H9 (cell line): ENCODE data around the gene VSIG8. TPM values are rescaled to one million over a fixed set of nuclear protein-coding genes. Genes with fewer than 3 reads are reported as not detected.

Source experiments
- DNase-seq: peaks from one replicate; pipeline ENCODE4 v3.0.0-alpha.2; 2017
- H2AFZ ChIP-seq: one replicate; pipeline ENCODE4 v1.6.1; 2013; ENCODE audit warnings: mild to moderate bottlenecking, low read length, control low read depth, moderate library complexity
- H2AK5ac ChIP-seq: 2 replicates; pipeline ENCODE4 v1.6.1; 2013; ENCODE audit warnings: low read length, control low read depth, mixed read lengths; ENCODE audit not compliant: insufficient read length
- H2BK120ac ChIP-seq: one replicate; pipeline ENCODE4 v1.6.1; 2013; ENCODE audit warnings: low read depth, mild to moderate bottlenecking, low read length, control low read depth, inconsistent platforms; ENCODE audit not compliant: poor library complexity, severe bottlenecking
- H2BK12ac ChIP-seq: 2 replicates; pipeline ENCODE4 v1.6.1; 2013; ENCODE audit warnings: low read length, control low read depth, mixed read lengths, low read depth; ENCODE audit not compliant: insufficient read length
- H2BK15ac ChIP-seq: 2 replicates; pipeline ENCODE4 v1.6.1; 2013; ENCODE audit warnings: low read depth, low read length, control low read depth
- H2BK20ac ChIP-seq: one replicate; pipeline ENCODE4 v1.6.1; 2013; ENCODE audit warnings: low read depth, mild to moderate bottlenecking, low read length, control low read depth, inconsistent platforms; ENCODE audit not compliant: poor library complexity, severe bottlenecking
- H2BK5ac ChIP-seq: 2 replicates; pipeline ENCODE4 v1.6.1; 2013; ENCODE audit warnings: low read length, control low read depth, mixed read lengths; ENCODE audit not compliant: insufficient read length
- H3K14ac ChIP-seq: 2 replicates; pipeline ENCODE4 v1.6.1; 2013; ENCODE audit warnings: low read length, control low read depth; ENCODE audit not compliant: insufficient read depth
- H3K18ac ChIP-seq: 2 replicates; pipeline ENCODE4 v1.6.1; 2013; ENCODE audit warnings: low read depth, mild to moderate bottlenecking, mixed read lengths, low read length, control low read depth; ENCODE audit not compliant: insufficient read length
- H3K23ac ChIP-seq: 2 replicates; pipeline ENCODE4 v1.6.1; 2013; ENCODE audit warnings: low read length, control low read depth, mixed read lengths, low read depth; ENCODE audit not compliant: insufficient read length
- H3K23me2 ChIP-seq: 2 replicates; pipeline ENCODE4 v1.6.1; 2013; ENCODE audit warnings: low read depth, mild to moderate bottlenecking, mixed read lengths, low read length, control low read depth; ENCODE audit not compliant: insufficient read length, poor library complexity, severe bottlenecking
- H3K27ac ChIP-seq: 2 replicates; pipeline ENCODE4 v1.5.1; 2013; ENCODE audit warnings: low read length, control low read depth, mixed read lengths, low read depth; ENCODE audit not compliant: insufficient read length
- H3K27me3 ChIP-seq: 2 replicates; pipeline ENCODE4 v1.6.1; 2013; ENCODE audit warnings: low read length, control low read depth, inconsistent platforms; ENCODE audit not compliant: insufficient read depth
- H3K4ac ChIP-seq: 2 replicates; pipeline ENCODE4 v1.6.1; 2013; ENCODE audit warnings: low read depth, mild to moderate bottlenecking, control low read depth, inconsistent platforms, low read length, moderate library complexity
- H3K4me1 ChIP-seq: 2 replicates; pipeline ENCODE4 v1.6.1; 2013; ENCODE audit warnings: low read length, control low read depth, inconsistent platforms; ENCODE audit not compliant: insufficient read depth
- H3K4me2 ChIP-seq: 2 replicates; pipeline ENCODE4 v1.6.1; 2013; ENCODE audit warnings: low read length, control low read depth, mixed read lengths; ENCODE audit not compliant: insufficient read length, insufficient read depth
- H3K56ac ChIP-seq: 2 replicates; pipeline ENCODE4 v1.6.1; 2013; ENCODE audit warnings: low read depth, mild to moderate bottlenecking, mixed read lengths, low read length, control low read depth; ENCODE audit not compliant: insufficient read length
- H3K79me1 ChIP-seq: 2 replicates; pipeline ENCODE4 v1.6.1; 2013; ENCODE audit warnings: low read depth, mild to moderate bottlenecking, moderate library complexity, low read length, control low read depth, inconsistent platforms; ENCODE audit not compliant: insufficient read depth, poor library complexity, severe bottlenecking
- H3K79me2 ChIP-seq: 2 replicates; pipeline ENCODE4 v1.6.1; 2013; ENCODE audit warnings: low read length, control low read depth, inconsistent platforms; ENCODE audit not compliant: insufficient read depth
- H3K9ac ChIP-seq: 2 replicates; pipeline ENCODE4 v1.6.1; 2013; ENCODE audit warnings: low read length, control low read depth, mixed read lengths; ENCODE audit not compliant: insufficient read length; ENCODE audit errors: extremely low read depth
- H3K9me3 ChIP-seq: one replicate; pipeline ENCODE4 v1.6.1; 2013; ENCODE audit warnings: low read depth, low read length, inconsistent platforms; ENCODE audit not compliant: control insufficient read depth
- H3T11ph ChIP-seq: one replicate; pipeline ENCODE4 v1.6.1; 2013; ENCODE audit warnings: mild to moderate bottlenecking, low read length, control low read depth, inconsistent platforms
- H4K20me1 ChIP-seq: one replicate; pipeline ENCODE4 v1.6.1; 2013; ENCODE audit not compliant: control insufficient read depth, insufficient read length, insufficient read depth
- H4K5ac ChIP-seq: 2 replicates; pipeline ENCODE4 v1.6.1; 2013; ENCODE audit warnings: low read depth, mild to moderate bottlenecking, mixed read lengths, low read length, control low read depth; ENCODE audit not compliant: insufficient read length
- H4K8ac ChIP-seq: replicated peaks from 2 replicates; pipeline ENCODE4 v1.6.1; 2013; ENCODE audit warnings: low read length, control low read depth, mixed read lengths, low read depth; ENCODE audit not compliant: insufficient read length
- H4K91ac ChIP-seq: 2 replicates; pipeline ENCODE4 v1.6.1; 2013; ENCODE audit warnings: low read depth, mild to moderate bottlenecking, moderate library complexity, mixed read lengths, low read length, control low read depth; ENCODE audit not compliant: insufficient read length
- H3K27ac Mint-ChIP-seq, 3 experiments: 2 replicates in 2 of 3; 3 replicates in 1 of 3; pipeline ENCODE4 v1.8.0; 2020 to 2021; ENCODE audit warnings: mixed read lengths in 3 of 3, mild to moderate bottlenecking in 1 of 3, moderate library complexity in 1 of 3
- H3K27me3 Mint-ChIP-seq: 2 replicates; pipeline ENCODE4 v1.8.0; 2021; ENCODE audit warnings: low read depth, mild to moderate bottlenecking, moderate library complexity, mixed read lengths
- H3K36me3 Mint-ChIP-seq, 3 experiments: 2 replicates in 2 of 3; 3 replicates in 1 of 3; pipeline ENCODE4 v1.8.0; 2020 to 2021; ENCODE audit warnings: low read depth in 3 of 3, mixed read lengths in 3 of 3; ENCODE audit not compliant: insufficient read depth in 1 of 3
- H3K4me1 Mint-ChIP-seq, 2 experiments: 2 replicates each; pipeline ENCODE4 v1.8.0; 2020; ENCODE audit warnings: mixed read lengths in 2 of 2
- H3K4me3 Mint-ChIP-seq, 2 experiments: 2 replicates in 1 of 2; 3 replicates in 1 of 2; pipeline ENCODE4 v1.8.0; 2020 to 2021; ENCODE audit warnings: mild to moderate bottlenecking in 2 of 2, mixed read lengths in 2 of 2, moderate library complexity in 1 of 2
- H3K9me3 Mint-ChIP-seq, 2 experiments: 2 replicates in 1 of 2; 3 replicates in 1 of 2; pipeline ENCODE4 v1.8.0; 2020; ENCODE audit warnings: mild to moderate bottlenecking in 2 of 2, mixed read lengths in 2 of 2, moderate library complexity in 1 of 2
- WGBS: extraction: QIAGEN DNeasy Blood & Tissue Kit; methylation state at CpG from one replicate; pipeline ENCODE4 v1.1.7; 2013; ENCODE audit warnings: missing lambda C conversion rate, low lambda C conversion rate, mixed read lengths; ENCODE audit not compliant: insufficient read length; ENCODE audit errors: extremely low coverage; 5-methylcytosine and 5-hydroxymethylcytosine counted together
- total RNA-seq: library from RNA; stranded (reverse); gene quantifications from 2 replicates; pipeline ENCODE4 v1.2.1, GENCODE V29; 2021
- TF ChIP-seq, protein P1 (sequence below): fragments of 200-600 bp; sonication (generic); conservative IDR thresholded peaks from 3 replicates; pipeline ENCODE4 v1.8.0; 2021; ENCODE audit warnings: antibody characterized with exemption, mild to moderate bottlenecking

VSIG8 gene
- total RNA-seq, 1 experiment from 2014 or later: not detected

DNA sequence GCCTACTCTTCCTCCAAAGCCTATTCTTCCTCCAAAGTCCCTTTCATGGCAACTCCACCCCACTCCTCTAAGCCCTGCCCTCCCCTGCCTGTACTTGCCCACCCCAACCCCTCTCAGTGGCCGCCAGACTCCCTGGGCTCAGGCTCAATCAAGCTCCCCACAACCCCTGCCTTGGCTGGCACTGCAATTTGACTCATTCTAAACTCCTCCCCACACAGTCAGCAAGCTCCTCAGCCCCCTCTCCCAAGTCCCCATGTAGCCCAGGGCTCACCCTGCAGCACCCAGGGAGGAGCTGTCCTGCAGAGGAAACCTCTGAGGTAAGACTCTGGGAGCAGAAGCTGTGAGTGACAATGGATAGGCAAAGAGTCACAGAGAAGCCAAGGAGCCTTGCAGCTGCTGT, 3.6 kb upstream of the VSIG8 start:
- no peak for DNase-seq
- H4K91ac ChIP-seq: no peak overlapping the region
- no peak overlapping the region for H3K14ac ChIP-seq
- H3K4me2 ChIP-seq: no peak overlapping the region
- no peak overlapping the region for H3K23ac ChIP-seq
- no peak overlapping the region for H4K8ac ChIP-seq
- no CpG with 5 or more reads among the region's 1 CpG for WGBS
- peaks cover 2% of the 10 kb centered on the region for H4K20me1 ChIP-seq
- H3K4ac ChIP-seq: no peak overlapping the region
- no peak overlapping the region for H3K56ac ChIP-seq
- no peak overlapping the region for H2BK12ac ChIP-seq
- Mint-ChIP-seq H3K4me1 (peaks cover 23 to 34% of the 10 kb centered on the region in 2 experiments), H3K27ac (no peak overlapping the region), H3K27me3 (peaks cover 21% of the 10 kb centered on the region), H3K36me3 (no peaks in the 10 kb centered on the region), H3K4me3 (no peak overlapping the region), H3K9me3 (no peaks in the 10 kb centered on the region)
- no peaks in the 10 kb centered on the region for H3K23me2 ChIP-seq
- H3K18ac ChIP-seq: no peak overlapping the region
- H3K4me1 ChIP-seq: no peaks in the 10 kb centered on the region
- H3T11ph ChIP-seq: no peak overlapping the region
- no peak overlapping the region for H3K27ac ChIP-seq
- H3K9ac ChIP-seq: no peak overlapping the region
- H2AK5ac ChIP-seq: no peak overlapping the region
- H4K5ac ChIP-seq: no peak overlapping the region
- H3K9me3 ChIP-seq: no peaks in the 10 kb centered on the region
- no peaks in the 10 kb centered on the region for H3K79me1 ChIP-seq
- H2BK20ac ChIP-seq: no peak overlapping the region
- H2AFZ ChIP-seq: no peak overlapping the region
- H2BK120ac ChIP-seq: no peak overlapping the region
- TF ChIP-seq, protein P1, sequence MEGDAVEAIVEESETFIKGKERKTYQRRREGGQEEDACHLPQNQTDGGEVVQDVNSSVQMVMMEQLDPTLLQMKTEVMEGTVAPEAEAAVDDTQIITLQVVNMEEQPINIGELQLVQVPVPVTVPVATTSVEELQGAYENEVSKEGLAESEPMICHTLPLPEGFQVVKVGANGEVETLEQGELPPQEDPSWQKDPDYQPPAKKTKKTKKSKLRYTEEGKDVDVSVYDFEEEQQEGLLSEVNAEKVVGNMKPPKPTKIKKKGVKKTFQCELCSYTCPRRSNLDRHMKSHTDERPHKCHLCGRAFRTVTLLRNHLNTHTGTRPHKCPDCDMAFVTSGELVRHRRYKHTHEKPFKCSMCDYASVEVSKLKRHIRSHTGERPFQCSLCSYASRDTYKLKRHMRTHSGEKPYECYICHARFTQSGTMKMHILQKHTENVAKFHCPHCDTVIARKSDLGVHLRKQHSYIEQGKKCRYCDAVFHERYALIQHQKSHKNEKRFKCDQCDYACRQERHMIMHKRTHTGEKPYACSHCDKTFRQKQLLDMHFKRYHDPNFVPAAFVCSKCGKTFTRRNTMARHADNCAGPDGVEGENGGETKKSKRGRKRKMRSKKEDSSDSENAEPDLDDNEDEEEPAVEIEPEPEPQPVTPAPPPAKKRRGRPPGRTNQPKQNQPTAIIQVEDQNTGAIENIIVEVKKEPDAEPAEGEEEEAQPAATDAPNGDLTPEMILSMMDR: no peak
- H3K27me3 ChIP-seq: no peaks in the 10 kb centered on the region
- H2BK15ac ChIP-seq: no peak overlapping the region
- H2BK5ac ChIP-seq: no peak overlapping the region
- no peaks in the 10 kb centered on the region for H3K79me2 ChIP-seq
